HG02678 (cell line): ENCODE results near the gene CIT.

Experiments
- ATAC-seq: cut with Tn5 transposase; IDR thresholded peaks from one replicate; pipeline ENCODE4 v1.9.1; 2021; ENCODE audit warnings: mild to moderate bottlenecking, moderate library complexity; ENCODE audit not compliant: unreplicated experiment

The CIT gene

GRCh38 chr12:119749666-119750065 lies 127.5 kb downstream of the CIT start:
- no peak for ATAC-seq

GRCh38 chr12:119748497-119748896 lies 128.6 kb downstream of the CIT start:
- no peak for ATAC-seq

- no peak for ATAC-seq
Observed at GRCh38 chr12:119746169-119746568, 131.0 kb downstream of the CIT start.

- no peak for ATAC-seq
Observed at GRCh38 chr12:119744900-119745606, 132.1 kb downstream of the CIT start.

- ATAC-seq = no peak
Observed at GRCh38 chr12:119742700-119743099, 134.4 kb downstream of the CIT start.

GRCh38 chr12:119740830-119741229 lies 136.3 kb downstream of the CIT start:
- no peak for ATAC-seq

- no peak for ATAC-seq
Observed at GRCh38 chr12:119735079-119735478, 142.0 kb downstream of the CIT start.

GRCh38 chr12:119730381-119730780 lies 146.7 kb downstream of the CIT start:
- ATAC-seq = no peak

- no peak for ATAC-seq
Observed at GRCh38 chr12:119729871-119730270, 147.2 kb downstream of the CIT start.

- no peak for ATAC-seq
Observed at GRCh38 chr12:119728444-119728745, 148.7 kb downstream of the CIT start.

GRCh38 chr12:119727600-119728443 lies 149.3 kb downstream of the CIT start:
- ATAC-seq = no peak

- ATAC-seq = no peak
Observed at GRCh38 chr12:119725523-119725922, 151.6 kb downstream of the CIT start.

- ATAC-seq = no peak
Observed at GRCh38 chr12:119721306-119721705, 155.8 kb downstream of the CIT start.

GRCh38 chr12:119720349-119720748 lies 156.8 kb downstream of the CIT start:
- ATAC-seq = no peak

GRCh38 chr12:119718141-119718540 lies 159.0 kb downstream of the CIT start:
- no peak for ATAC-seq

GRCh38 chr12:119715268-119715620 lies 161.9 kb downstream of the CIT start:
- no peak for ATAC-seq

GRCh38 chr12:119714614-119715267 lies 162.4 kb downstream of the CIT start:
- no peak for ATAC-seq

- ATAC-seq = no peak
Observed at GRCh38 chr12:119713551-119714031, 163.5 kb downstream of the CIT start.

- ATAC-seq = no peak
Observed at GRCh38 chr12:119712721-119713120, 164.4 kb downstream of the CIT start.

- no peak for ATAC-seq
Observed at GRCh38 chr12:119711693-119712092, 165.4 kb downstream of the CIT start.

GRCh38 chr12:119710965-119711551 lies 166.1 kb downstream of the CIT start:
- ATAC-seq = no peak
